Measurements from ENCODE around the gene SLX4IP. TPM values are rescaled to one million over a fixed set of nuclear protein-coding genes. Genes with fewer than 3 reads are reported as not detected.

The SLX4IP gene
- polyA plus RNA-seq, 3 donors = 0.76 to 2.5 (median 1.1) TPM

- no peak for DNase-seq
- Histone ChIP-seq H3K4me1 (ENCODE audit: control insufficient read depth in 1 of 2, insufficient read depth in 2 of 2, low read length in 2 of 2) (peaks cover 0 to 2% of the 10 kb centered on the region in 2 donors), H3K9ac (ENCODE audit: insufficient read depth, low read length, poor library complexity, severe bottlenecking) (no peak overlapping the region), H3K4me2 (replicated peaks; ENCODE audit: extremely low read depth, low read length, poor library complexity, severe bottlenecking) (no peak overlapping the region), H3K9me3 (replicated peaks in 1 of 2; ENCODE audit: control insufficient read depth in 1 of 2, insufficient read depth in 1 of 2, low read length in 2 of 2) (no peaks in the 10 kb centered on the region), H3K79me2 (ENCODE audit: insufficient read depth, low read length) (no peaks in the 10 kb centered on the region), H3K4me3 (replicated peaks in 1 of 3; ENCODE audit: low read depth in 2 of 3, low read length in 3 of 3) (no peak overlapping the region), H2AFZ (ENCODE audit: insufficient read depth, low read depth, low read length, poor library complexity, severe bottlenecking) (no peak overlapping the region), H4K20me1 (ENCODE audit: insufficient read depth, low read length) (no peaks in the 10 kb centered on the region), H3K27ac (ENCODE audit: low read depth in 1 of 2, low read length in 2 of 2) (no peak overlapping the region), H3K36me3 (replicated peaks in 1 of 2; ENCODE audit: control insufficient read depth in 1 of 2, insufficient read depth in 2 of 2, low read length in 2 of 2) (peaks cover 0 to 16% of the 10 kb centered on the region in 2 donors), H3K27me3 (ENCODE audit: control insufficient read depth in 2 of 2, insufficient read depth in 2 of 2, low read length in 2 of 2) (no peaks in the 10 kb centered on the region)
- Mint-ChIP-seq H3K36me3 (peaks cover 23 to 25% of the 10 kb centered on the region in 2 donors), H3K4me1 (peaks cover 13% of the 10 kb centered on the region), H3K27ac (peak overlapping the region in 1 of 7 donors; percentile 66), H3K4me3 (no peak overlapping the region), H3K27me3 (ENCODE audit: low read depth in 3 of 3) (no peaks in the 10 kb centered on the region), H3K9me3 (peaks cover 0 to 2% (median 0%) of the 10 kb centered on the region in 7 donors)
- no peak for TF ChIP-seq CTCF (IDR thresholded peaks at IDR 0.05)
- 67% methylated on average over 2 of the region's 3 CpGs for WGBS (ENCODE audit: insufficient coverage)
- intact Hi-C loops (cut with micrococcal nuclease) = no loop called here
Measured at GRCh38 chr20:10595985-10596384, 160.9 kb downstream of the SLX4IP start.

- Mint-ChIP-seq H3K27ac (peak overlapping the region in 3 of 7 donors; percentile 20 to 52 (median 41)), H3K36me3 (peaks cover 29 to 31% of the 10 kb centered on the region in 2 donors), H3K27me3 (ENCODE audit: low read depth in 3 of 3) (no peaks in the 10 kb centered on the region), H3K4me1 (peaks cover 13% of the 10 kb centered on the region), H3K4me3 (no peak overlapping the region), H3K9me3 (peaks cover 0 to 2% (median 0%) of the 10 kb centered on the region in 7 donors)
- H3K4me3 ChIP-seq (replicated peaks in 1 of 3; ENCODE audit: low read depth in 2 of 3, low read length in 3 of 3) = no peak overlapping the region
- H2AFZ ChIP-seq (ENCODE audit: insufficient read depth, low read depth, low read length, poor library complexity, severe bottlenecking) = no peak overlapping the region
- intact Hi-C loops (cut with micrococcal nuclease) = no loop called here
- H3K79me2 ChIP-seq (ENCODE audit: insufficient read depth, low read length) = no peaks in the 10 kb centered on the region
- TF ChIP-seq CTCF (IDR thresholded peaks at IDR 0.05) = no peak
- peak; percentile 34 to 60 (median 46) for DNase-seq
- peaks cover 0 to 24% of the 10 kb centered on the region in 2 donors for H3K36me3 ChIP-seq (replicated peaks in 1 of 2; ENCODE audit: control insufficient read depth in 1 of 2, insufficient read depth in 2 of 2, low read length in 2 of 2)
- H3K27me3 ChIP-seq (ENCODE audit: control insufficient read depth in 2 of 2, insufficient read depth in 2 of 2, low read length in 2 of 2) = no peaks in the 10 kb centered on the region
- no CpG with 5 or more reads among the region's 4 CpGs for WGBS (ENCODE audit: insufficient coverage)
- H3K9me3 ChIP-seq (replicated peaks in 1 of 2; ENCODE audit: control insufficient read depth in 1 of 2, insufficient read depth in 1 of 2, low read length in 2 of 2) = no peaks in the 10 kb centered on the region
- H3K4me1 ChIP-seq (ENCODE audit: control insufficient read depth in 1 of 2, insufficient read depth in 2 of 2, low read length in 2 of 2) = peaks cover 0 to 2% of the 10 kb centered on the region in 2 donors
- H3K4me2 ChIP-seq (replicated peaks; ENCODE audit: extremely low read depth, low read length, poor library complexity, severe bottlenecking) = no peak overlapping the region
- no peaks in the 10 kb centered on the region for H4K20me1 ChIP-seq (ENCODE audit: insufficient read depth, low read length)
- no peak overlapping the region for H3K9ac ChIP-seq (ENCODE audit: insufficient read depth, low read length, poor library complexity, severe bottlenecking)
- H3K27ac ChIP-seq (ENCODE audit: low read depth in 1 of 2, low read length in 2 of 2) = no peak overlapping the region
Measured at GRCh38 chr20:10596710-10597121, 161.6 kb downstream of the SLX4IP start.

All from CD14-positive monocyte (primary cell).